Prostate gland (tissue), 2 donors: ENCODE measurements around the gene SLC35G4. TPM values are rescaled to one million over a fixed set of nuclear protein-coding genes. Genes with fewer than 3 reads are reported as not detected.
"Not testable (repeated sequence)": the region's sequence is repeated elsewhere in the genome, so short reads cannot be mapped to it uniquely, and the experiment has no call there.

ENCODE experiments used
- DNase-seq: peaks from one replicate; pipeline ENCODE4 v3.0.0-alpha.2; 2019; ENCODE audit warnings: low spot score
- H3K27ac ChIP-seq, 2 donors: fragments of 200-600 bp; sonication (generic); 2 replicates each; pipeline ENCODE4 v1.5.1; 2017 to 2019
- H3K27me3 ChIP-seq: fragments of 200-600 bp; sonication (generic); replicated peaks from 2 replicates; pipeline ENCODE4 v1.5.1; 2019; ENCODE audit not compliant: insufficient read depth
- H3K36me3 ChIP-seq, 2 donors: fragments of 200-600 bp; sonication (generic); 1 replicate in 1 of 2; 2 replicates in 1 of 2; pipeline versions ENCODE4 v1.5.1 to v1.8.1; 2017 to 2019
- H3K4me1 ChIP-seq: fragments of 200-600 bp; sonication (generic); replicated peaks from 2 replicates; pipeline ENCODE4 v1.5.1; 2019
- H3K4me3 ChIP-seq, 2 donors: fragments of 200-600 bp; sonication (generic); 2 replicates each; pipeline ENCODE4 v1.5.1; 2017 to 2019
- H3K9me3 ChIP-seq: fragments of 200-600 bp; sonication (generic); 2 replicates; pipeline ENCODE4 v1.5.1; 2017
- POLR2A ChIP-seq: fragments of 450-650 bp; IDR thresholded peaks from one replicate; pipeline ENCODE4 v1.6.1; 2016; ENCODE audit warnings: antibody characterized with exemption, mild to moderate bottlenecking
- POLR2AphosphoS5 ChIP-seq: sonication (generic); formaldehyde crosslinking; IDR thresholded peaks from one replicate; pipeline ENCODE4 v1.6.1; 2017; ENCODE audit warnings: antibody characterized with exemption
- WGBS: methylation state at CpG from one replicate; pipeline ENCODE4 v1.1.5; 2018; 5-methylcytosine and 5-hydroxymethylcytosine counted together
- intact Hi-C: fragments of 100-400 bp; cut with DNase I; formaldehyde crosslinking; loops from one replicate; pipeline ENCODE4 v1.14.2; 2022
- total RNA-seq, 2 donors: library from RNA; depleted of rRNA; stranded (reverse); fragments of >200 nt; gene quantifications; one replicate each; pipeline ENCODE4 v1.1.0, GENCODE V29; 2016
- TF ChIP-seq, protein P1 (sequence below), 4 experiments: fragments of 200-600 bp in 2 of 4; fragments of 450-650 bp in 2 of 4; sonication (generic) in 2 of 4; IDR thresholded peaks; 1 replicate in 3 of 4; 2 replicates in 1 of 4; pipeline ENCODE4 v1.5.1; 2016 to 2019; ENCODE audit warnings: antibody characterized with exemption in 4 of 4, mild to moderate bottlenecking in 2 of 4, moderate library complexity in 2 of 4

SLC35G4 gene
- total RNA-seq, 2 donors from 2014 or later, result not detected

- Histone ChIP-seq H3K36me3 (no peaks in the 10 kb centered on the region), H3K9me3 (no peaks in the 10 kb centered on the region), H3K27ac (no peak overlapping the region), H3K4me1 (no peaks in the 10 kb centered on the region), H3K4me3 (no peak overlapping the region), H3K27me3 (no peaks in the 10 kb centered on the region)
- no peak for DNase-seq
- intact Hi-C loops, result no loop called here
- 93% methylated on average over 2 of the region's 2 CpGs for WGBS
- TF ChIP-seq, protein P1, sequence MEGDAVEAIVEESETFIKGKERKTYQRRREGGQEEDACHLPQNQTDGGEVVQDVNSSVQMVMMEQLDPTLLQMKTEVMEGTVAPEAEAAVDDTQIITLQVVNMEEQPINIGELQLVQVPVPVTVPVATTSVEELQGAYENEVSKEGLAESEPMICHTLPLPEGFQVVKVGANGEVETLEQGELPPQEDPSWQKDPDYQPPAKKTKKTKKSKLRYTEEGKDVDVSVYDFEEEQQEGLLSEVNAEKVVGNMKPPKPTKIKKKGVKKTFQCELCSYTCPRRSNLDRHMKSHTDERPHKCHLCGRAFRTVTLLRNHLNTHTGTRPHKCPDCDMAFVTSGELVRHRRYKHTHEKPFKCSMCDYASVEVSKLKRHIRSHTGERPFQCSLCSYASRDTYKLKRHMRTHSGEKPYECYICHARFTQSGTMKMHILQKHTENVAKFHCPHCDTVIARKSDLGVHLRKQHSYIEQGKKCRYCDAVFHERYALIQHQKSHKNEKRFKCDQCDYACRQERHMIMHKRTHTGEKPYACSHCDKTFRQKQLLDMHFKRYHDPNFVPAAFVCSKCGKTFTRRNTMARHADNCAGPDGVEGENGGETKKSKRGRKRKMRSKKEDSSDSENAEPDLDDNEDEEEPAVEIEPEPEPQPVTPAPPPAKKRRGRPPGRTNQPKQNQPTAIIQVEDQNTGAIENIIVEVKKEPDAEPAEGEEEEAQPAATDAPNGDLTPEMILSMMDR (IDR thresholded peaks at IDR 0.05), result no peak
- TF ChIP-seq POLR2AphosphoS5, result no peak
- no peak for TF ChIP-seq POLR2A
Observed at GRCh38 chr18:11587432-11587831, 22.0 kb upstream of the SLC35G4 start.

DNA sequence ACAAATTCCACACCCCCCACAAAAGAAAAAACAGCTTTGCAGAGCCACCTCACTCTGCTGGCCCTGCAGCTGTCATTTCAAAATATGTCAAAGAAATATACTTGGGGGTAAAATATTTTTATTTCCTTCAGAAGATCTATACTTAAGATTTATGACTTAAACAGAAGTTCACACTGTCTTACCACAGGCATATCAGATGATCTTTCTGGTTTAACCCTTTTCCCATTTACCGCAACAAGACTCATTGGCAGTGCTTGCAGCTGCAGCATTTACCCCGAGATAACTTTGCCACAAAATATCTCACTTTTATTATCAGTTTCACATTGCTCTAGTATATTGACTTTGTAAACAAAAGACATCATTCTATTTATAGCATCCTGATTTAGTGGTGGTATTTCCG lies 21.6 kb upstream of the SLC35G4 start:
- H3K36me3 ChIP-seq, result no peaks in the 10 kb centered on the region
- H3K27ac ChIP-seq, result no peak overlapping the region
- no peak for DNase-seq
- H3K27me3 ChIP-seq, result no peaks in the 10 kb centered on the region
- H3K4me3 ChIP-seq, result no peak overlapping the region
- TF ChIP-seq POLR2AphosphoS5, result no peak
- TF ChIP-seq, protein P1 (IDR thresholded peaks at IDR 0.05), result no peak
- TF ChIP-seq POLR2A, result no peak
- WGBS, result 36% methylated on average over 3 of the region's 3 CpGs
- H3K4me1 ChIP-seq, result no peaks in the 10 kb centered on the region
- no peaks in the 10 kb centered on the region for H3K9me3 ChIP-seq
- intact Hi-C loops, result no loop called here

- H3K4me3 ChIP-seq, result no peak overlapping the region
- H3K36me3 ChIP-seq, result no peaks in the 10 kb centered on the region
- 81% methylated on average over 3 of the region's 3 CpGs for WGBS
Observed at GRCh38 chr18:11591957-11592356, 17.4 kb upstream of the SLC35G4 start.

DNA sequence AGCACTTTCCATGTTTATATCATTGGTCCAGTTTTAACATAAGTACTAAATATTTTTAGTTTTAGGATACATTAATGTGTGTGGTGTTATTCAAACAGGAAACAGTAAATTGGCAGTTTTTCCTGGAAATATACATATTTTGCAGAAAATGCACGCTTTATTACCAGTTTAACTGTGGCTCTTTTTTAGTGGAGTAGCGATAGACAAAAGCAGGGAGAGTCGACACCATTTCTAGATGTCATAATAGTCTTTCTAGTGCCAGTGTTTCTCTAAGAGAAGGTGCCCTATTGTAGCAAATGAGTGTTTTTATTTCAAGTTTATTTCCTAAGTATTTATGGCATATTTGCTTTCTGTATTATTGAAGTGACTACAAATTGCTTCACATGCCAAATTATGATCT lies 9.1 kb upstream of the SLC35G4 start:
- Histone ChIP-seq H3K9me3 (no peaks in the 10 kb centered on the region), H3K27ac (no peak overlapping the region), H3K4me3 (no peak overlapping the region), H3K36me3 (no peaks in the 10 kb centered on the region), H3K27me3 (no peaks in the 10 kb centered on the region), H3K4me1 (no peaks in the 10 kb centered on the region)
- DNase-seq, result no peak
- intact Hi-C loops, result no loop called here
- TF ChIP-seq POLR2A (no peak), POLR2AphosphoS5 (no peak)
- TF ChIP-seq, protein P1 (IDR thresholded peaks at IDR 0.05), result no peak
- WGBS, result 44% methylated on average over 3 of the region's 3 CpGs

More at GRCh38 chr18:11591957-11592356, 17.4 kb upstream of the SLC35G4 start:
- Histone ChIP-seq H3K27ac (no peak overlapping the region), H3K4me1 (no peaks in the 10 kb centered on the region), H3K27me3 (no peaks in the 10 kb centered on the region), H3K9me3 (no peaks in the 10 kb centered on the region)
- DNase-seq, result no peak
- intact Hi-C loops, result no loop called here
- no peak for TF ChIP-seq POLR2A
- TF ChIP-seq, protein P1 (IDR thresholded peaks at IDR 0.05), result no peak
- TF ChIP-seq POLR2AphosphoS5, result no peak

DNA sequence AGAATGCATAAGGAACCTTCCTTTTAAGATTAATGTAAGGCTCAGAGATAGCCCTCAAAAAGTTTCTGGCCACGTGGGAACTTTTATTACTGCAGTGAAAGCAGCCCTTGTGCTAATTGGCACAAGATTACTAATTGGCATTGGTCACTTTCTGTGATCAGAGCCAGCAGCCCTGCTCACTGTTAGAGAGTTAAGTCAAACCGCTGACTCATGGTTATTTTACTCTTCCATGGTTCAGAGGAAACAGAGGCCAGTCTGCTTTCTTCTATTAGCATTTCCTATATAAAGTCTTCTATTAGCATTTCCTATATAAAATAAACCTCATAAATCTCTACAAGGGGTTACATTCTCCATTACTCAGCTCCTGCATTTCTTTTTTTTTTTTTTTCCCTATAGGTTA lies 1.5 kb upstream of the SLC35G4 start:
- 24% methylated on average over 2 of the region's 2 CpGs for WGBS
- Histone ChIP-seq H3K4me1 (no peaks in the 10 kb centered on the region), H3K27me3 (no peaks in the 10 kb centered on the region), H3K27ac (no peak overlapping the region), H3K4me3 (no peak overlapping the region), H3K9me3 (no peaks in the 10 kb centered on the region), H3K36me3 (no peaks in the 10 kb centered on the region)
- DNase-seq, result no peak
- TF ChIP-seq POLR2AphosphoS5, result no peak
- no peak for TF ChIP-seq POLR2A
- TF ChIP-seq, protein P1 (IDR thresholded peaks at IDR 0.05), result no peak
- intact Hi-C loops, result no loop called here

DNA sequence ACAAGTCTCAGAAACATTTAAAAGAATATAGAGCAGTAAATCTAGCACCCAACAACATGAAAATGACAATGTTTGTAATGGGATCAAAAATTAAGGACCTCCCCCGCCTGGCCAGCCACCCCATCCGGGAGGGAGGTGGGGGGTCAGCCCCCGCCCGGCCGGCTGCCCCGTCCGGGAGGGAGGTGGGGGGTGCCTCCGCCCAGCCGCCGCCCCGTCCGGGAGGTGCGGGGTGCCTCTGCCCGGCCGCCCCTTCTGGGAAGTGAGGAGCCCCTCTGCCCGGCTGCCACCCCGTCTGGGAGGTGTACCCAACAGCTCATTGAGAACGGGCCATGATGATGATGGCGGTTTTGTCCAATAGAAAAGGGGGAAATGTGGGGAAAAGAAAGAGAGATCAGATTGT lies 778 bp upstream of the SLC35G4 start:
- intact Hi-C loops, H3K36me3 ChIP-seq, H3K4me1 ChIP-seq, H3K4me3 ChIP-seq, DNase-seq, H3K9me3 ChIP-seq, H3K27ac ChIP-seq, H3K27me3 ChIP-seq: not testable (repeated sequence)
- WGBS, result 85% methylated on average over 4 of the region's 19 CpGs

- H3K9me3 ChIP-seq, H3K4me3 ChIP-seq, H3K27ac ChIP-seq, H3K4me1 ChIP-seq, H3K27me3 ChIP-seq, H3K36me3 ChIP-seq, DNase-seq, intact Hi-C loops: not testable (repeated sequence)
- WGBS, result 92% methylated on average over 18 of the region's 18 CpGs
Observed at GRCh38 chr18:11613073-11613472, 3.7 kb downstream of the SLC35G4 start.

- H3K4me1 ChIP-seq, H3K36me3 ChIP-seq, DNase-seq, H3K27ac ChIP-seq, H3K9me3 ChIP-seq, H3K4me3 ChIP-seq, intact Hi-C loops, H3K27me3 ChIP-seq: not testable (repeated sequence)
- 97% methylated on average over 22 of the region's 23 CpGs for WGBS
Observed at GRCh38 chr18:11613611-11614010, 4.2 kb downstream of the SLC35G4 start.
